Measurements from ENCODE around the gene STXBP6.

Gene STXBP6

DNA sequence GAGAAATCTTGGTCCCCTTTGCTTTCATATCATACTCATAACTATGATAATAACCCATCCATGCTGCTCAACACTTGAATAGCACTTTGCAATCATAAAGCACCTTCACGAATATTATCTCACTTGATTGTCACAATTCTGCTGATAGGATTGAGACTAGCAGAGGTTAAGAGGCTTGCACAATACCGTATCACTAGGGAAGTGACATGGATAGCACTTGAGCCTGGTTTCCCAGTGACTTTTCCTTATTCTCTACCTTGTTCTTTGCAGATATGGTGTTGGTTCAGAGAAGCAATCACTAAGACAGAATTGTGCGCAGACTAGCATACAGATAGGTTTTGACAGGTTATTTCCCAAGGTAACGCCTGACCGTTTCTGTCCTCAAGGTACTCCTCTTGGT lies 229.3 kb downstream of the STXBP6 start:
- TF ChIP-seq CTCF (IDR thresholded peaks at IDR 0.05; ENCODE audit: low read depth, low read length) (no peak), EZH2phosphoT487 (IDR thresholded peaks at IDR 0.05; ENCODE audit: low read depth) (no peak)
- no peaks in the 10 kb centered on the region for H4K20me1 ChIP-seq (ENCODE audit: insufficient read depth, low read length)
- no peaks in the 10 kb centered on the region for H3K27me3 ChIP-seq (ENCODE audit: low read depth, low read length)
- H3K9me3 ChIP-seq (ENCODE audit: insufficient read depth, low read length), result no peaks in the 10 kb centered on the region
- H3K36me3 ChIP-seq (replicated peaks; ENCODE audit: low read depth, low read length), result no peaks in the 10 kb centered on the region
- no peak overlapping the region for H3K9ac ChIP-seq (ENCODE audit: low read length)
- no peaks in the 10 kb centered on the region for H3K4me1 ChIP-seq (ENCODE audit: low read length)
- no peaks in the 10 kb centered on the region for H3K79me2 ChIP-seq (ENCODE audit: low read length)
- no peak overlapping the region for H3K4me2 ChIP-seq (ENCODE audit: low read length)
- H3K4me3 ChIP-seq (ENCODE audit: low read length), result no peak overlapping the region
- no peak overlapping the region for H3K27ac ChIP-seq (ENCODE audit: low read length)
- H2AFZ ChIP-seq (ENCODE audit: low read depth, low read length), result no peak overlapping the region

GRCh38 chr14:24818823-24819341 lies 231.1 kb downstream of the STXBP6 start:
- no peak overlapping the region for H2AFZ ChIP-seq (ENCODE audit: low read depth, low read length)
- H3K4me2 ChIP-seq (ENCODE audit: low read length), result no peak overlapping the region
- H3K4me3 ChIP-seq (ENCODE audit: low read length), result no peak overlapping the region
- no peaks in the 10 kb centered on the region for H3K79me2 ChIP-seq (ENCODE audit: low read length)
- H3K27ac ChIP-seq (ENCODE audit: low read length), result no peak overlapping the region
- no peaks in the 10 kb centered on the region for H3K27me3 ChIP-seq (ENCODE audit: low read depth, low read length)
- no peak overlapping the region for H3K9ac ChIP-seq (ENCODE audit: low read length)
- H3K4me1 ChIP-seq (ENCODE audit: low read length), result no peaks in the 10 kb centered on the region
- H3K9me3 ChIP-seq (ENCODE audit: insufficient read depth, low read length), result no peaks in the 10 kb centered on the region
- no peaks in the 10 kb centered on the region for H3K36me3 ChIP-seq (replicated peaks; ENCODE audit: low read depth, low read length)
- TF ChIP-seq EZH2phosphoT487 (IDR thresholded peaks at IDR 0.05; ENCODE audit: low read depth), result no peak
- no peak for TF ChIP-seq CTCF (IDR thresholded peaks at IDR 0.05; ENCODE audit: low read depth, low read length)
- H4K20me1 ChIP-seq (ENCODE audit: insufficient read depth, low read length), result no peaks in the 10 kb centered on the region

DNA sequence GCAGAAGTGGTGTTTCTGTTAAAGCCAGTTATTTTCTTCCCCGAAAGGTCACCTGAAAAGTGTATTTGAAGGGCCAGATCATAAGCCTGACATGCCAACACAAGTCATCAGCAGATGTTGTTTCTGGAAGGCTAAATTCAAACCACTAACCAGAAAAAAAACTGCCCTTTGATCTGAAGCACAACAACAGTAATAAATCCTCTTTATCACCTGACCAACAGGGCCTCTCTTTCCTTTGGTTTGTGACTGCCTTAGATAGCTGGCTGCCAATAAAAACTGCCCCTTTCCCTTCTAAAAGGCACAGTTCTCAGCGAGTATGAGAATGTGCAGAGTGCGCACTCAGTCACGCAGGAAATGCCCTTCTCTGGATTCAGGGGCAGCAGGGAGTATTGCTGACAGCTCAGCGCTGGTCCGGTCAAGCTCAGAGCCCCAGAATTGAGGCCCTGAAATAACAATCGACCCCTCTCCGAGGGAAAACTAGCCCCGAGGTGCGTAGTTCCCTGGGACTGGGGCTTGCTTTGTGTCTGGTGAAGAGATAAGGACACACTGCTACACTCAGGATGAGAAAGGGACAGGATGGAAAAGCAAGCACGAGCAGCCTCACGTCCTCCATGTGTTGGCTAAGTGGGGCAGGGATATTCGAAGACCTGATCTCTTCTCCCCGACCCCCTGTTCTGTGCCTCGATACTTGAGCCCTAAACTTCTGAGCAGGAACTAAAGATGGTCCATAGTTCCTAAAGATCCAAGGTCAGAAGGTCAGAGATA lies 231.7 kb downstream of the STXBP6 start:
- H3K9ac ChIP-seq (ENCODE audit: low read length), result no peak overlapping the region
- H3K4me3 ChIP-seq (ENCODE audit: low read length), result no peak overlapping the region
- H3K36me3 ChIP-seq (replicated peaks; ENCODE audit: low read depth, low read length), result no peaks in the 10 kb centered on the region
- no peaks in the 10 kb centered on the region for H3K9me3 ChIP-seq (ENCODE audit: insufficient read depth, low read length)
- H3K4me2 ChIP-seq (ENCODE audit: low read length), result no peak overlapping the region
- H2AFZ ChIP-seq (ENCODE audit: low read depth, low read length), result no peak overlapping the region
- no peaks in the 10 kb centered on the region for H3K79me2 ChIP-seq (ENCODE audit: low read length)
- no peaks in the 10 kb centered on the region for H4K20me1 ChIP-seq (ENCODE audit: insufficient read depth, low read length)
- TF ChIP-seq EZH2phosphoT487 (IDR thresholded peaks at IDR 0.05; ENCODE audit: low read depth) (no peak), CTCF (IDR thresholded peaks at IDR 0.05; ENCODE audit: low read depth, low read length) (no peak)
- H3K27me3 ChIP-seq (ENCODE audit: low read depth, low read length), result no peaks in the 10 kb centered on the region
- H3K27ac ChIP-seq (ENCODE audit: low read length), result no peak overlapping the region
- H3K4me1 ChIP-seq (ENCODE audit: low read length), result no peaks in the 10 kb centered on the region

- no peak overlapping the region for H3K4me2 ChIP-seq (ENCODE audit: low read length)
- H2AFZ ChIP-seq (ENCODE audit: low read depth, low read length), result no peak overlapping the region
- no peaks in the 10 kb centered on the region for H3K79me2 ChIP-seq (ENCODE audit: low read length)
- no peaks in the 10 kb centered on the region for H3K4me1 ChIP-seq (ENCODE audit: low read length)
- H3K27me3 ChIP-seq (ENCODE audit: low read depth, low read length), result no peaks in the 10 kb centered on the region
- no peaks in the 10 kb centered on the region for H4K20me1 ChIP-seq (ENCODE audit: insufficient read depth, low read length)
- no peak overlapping the region for H3K27ac ChIP-seq (ENCODE audit: low read length)
- TF ChIP-seq CTCF (IDR thresholded peaks at IDR 0.05; ENCODE audit: low read depth, low read length) (peak; percentile 40), EZH2phosphoT487 (IDR thresholded peaks at IDR 0.05; ENCODE audit: low read depth) (no peak)
- H3K9me3 ChIP-seq (ENCODE audit: insufficient read depth, low read length), result no peaks in the 10 kb centered on the region
- H3K36me3 ChIP-seq (replicated peaks; ENCODE audit: low read depth, low read length), result no peaks in the 10 kb centered on the region
- no peak overlapping the region for H3K4me3 ChIP-seq (ENCODE audit: low read length)
- H3K9ac ChIP-seq (ENCODE audit: low read length), result no peak overlapping the region
Measured at GRCh38 chr14:24817212-24818057, 232.5 kb downstream of the STXBP6 start.
